DOHH2 (cell line): ENCODE results near the gene DCTN2.
"Not testable (repeated sequence)": the region's sequence is repeated elsewhere in the genome, so short reads cannot be mapped to it uniquely, and the experiment has no call there.

Source experiments
- H3F3A ChIP-seq: fragments of 200-600 bp; sonication (generic), shearing (Covaris generic); 2 replicates; pipeline ENCODE4 v1.6.0; 2016; ENCODE audit warnings: antibody characterized with exemption, mild to moderate bottlenecking; ENCODE audit not compliant: control insufficient read depth, insufficient read depth
- H3K27ac ChIP-seq: fragments of 200-600 bp; sonication (generic); 2 replicates; pipeline ENCODE4 v1.5.1; 2014; ENCODE audit warnings: low read depth, mild to moderate bottlenecking, low read length, moderate library complexity
- H3K27me3 ChIP-seq: fragments of 200-600 bp; sonication (generic); 2 replicates; pipeline ENCODE4 v1.6.1; 2014; ENCODE audit warnings: mild to moderate bottlenecking, low read length, mixed read lengths; ENCODE audit not compliant: control insufficient read depth
- H3K36me3 ChIP-seq: fragments of 200-600 bp; sonication (generic); 2 replicates; pipeline ENCODE4 v1.6.1; 2014; ENCODE audit warnings: mild to moderate bottlenecking, low read length, moderate library complexity, mixed read lengths; ENCODE audit not compliant: control insufficient read depth
- H3K4me1 ChIP-seq: fragments of 200-600 bp; sonication (generic); 2 replicates; pipeline ENCODE4 v1.6.1; 2014; ENCODE audit warnings: mild to moderate bottlenecking, low read length, mixed read lengths; ENCODE audit not compliant: control insufficient read depth
- H3K4me2 ChIP-seq: fragments of 200-600 bp; sonication (generic); 2 replicates; pipeline ENCODE4 v1.6.0; 2014; ENCODE audit warnings: mild to moderate bottlenecking, low read length, moderate library complexity
- H3K4me3 ChIP-seq: fragments of 200-600 bp; sonication (generic); 2 replicates; pipeline ENCODE4 v1.5.1; 2014; ENCODE audit warnings: mild to moderate bottlenecking, low read length, mixed read lengths
- H3K79me2 ChIP-seq: fragments of 200-600 bp; sonication (generic); 2 replicates; pipeline ENCODE4 v1.6.1; 2014; ENCODE audit warnings: mild to moderate bottlenecking, low read length, mixed read lengths; ENCODE audit not compliant: control insufficient read depth
- H3K9me2 ChIP-seq: fragments of 200-600 bp; sonication (generic); replicated peaks from 2 replicates; pipeline ENCODE4 v1.6.1; 2014; ENCODE audit warnings: mild to moderate bottlenecking, low read length, mixed read lengths; ENCODE audit not compliant: control insufficient read depth
- H3K9me3 ChIP-seq: fragments of 200-600 bp; sonication (generic); 2 replicates; pipeline ENCODE4 v1.6.1; 2014; ENCODE audit warnings: antibody characterized with exemption, low read length, mixed read lengths; ENCODE audit not compliant: control insufficient read depth, insufficient read depth
- H4K20me1 ChIP-seq: fragments of 200-600 bp; sonication (generic); 2 replicates; pipeline ENCODE4 v1.6.0; 2014; ENCODE audit warnings: low read depth, mild to moderate bottlenecking, antibody characterized with exemption, low read length, moderate library complexity; ENCODE audit not compliant: control insufficient read depth, insufficient read depth
- EZH2phosphoT487 ChIP-seq: fragments of 200-600 bp; sonication (generic); IDR thresholded peaks from 2 replicates; pipeline ENCODE4 v1.6.1; 2017; ENCODE audit warnings: borderline replicate concordance, mild to moderate bottlenecking, antibody characterized with exemption, low read length, moderate library complexity, mixed read lengths
- TF ChIP-seq, protein P1 (sequence below): fragments of 200-600 bp; sonication (generic); IDR thresholded peaks from one replicate; pipeline ENCODE4 v1.5.1; 2014; ENCODE audit warnings: antibody characterized with exemption, mild to moderate bottlenecking, low read depth, low read length; ENCODE audit not compliant: poor library complexity, severe bottlenecking

The DCTN2 gene

DNA sequence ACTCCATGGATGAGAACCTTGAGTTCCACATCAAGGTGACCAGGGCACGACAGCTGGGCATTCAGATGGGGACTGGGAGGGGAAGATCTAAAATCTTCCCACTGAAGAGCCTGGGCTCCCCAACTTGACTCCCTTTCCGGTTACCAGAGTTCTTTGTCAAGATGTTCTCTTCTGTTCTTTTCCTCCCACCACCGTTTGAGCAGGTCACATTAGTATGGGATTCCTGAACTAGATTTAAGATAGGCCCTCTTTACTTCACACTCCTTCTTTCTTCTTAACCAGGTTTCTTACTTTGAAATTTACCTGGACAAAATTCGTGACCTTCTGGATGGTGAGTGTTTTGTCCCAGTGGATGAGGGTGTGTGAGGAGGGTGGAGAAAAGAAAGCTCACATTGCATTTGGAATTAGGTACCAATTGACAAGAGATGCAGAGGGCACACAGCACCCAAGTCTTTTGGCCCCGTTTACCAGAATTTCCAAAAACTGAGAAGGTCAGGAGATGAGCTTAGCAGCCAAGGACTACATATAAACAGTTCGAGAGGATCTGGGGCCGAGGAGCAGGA is 17.3 kb upstream of the DCTN2 start:
- Histone ChIP-seq H3F3A (no peaks in the 10 kb centered on the region), H3K36me3 (no peaks in the 10 kb centered on the region), H3K79me2 (no peaks in the 10 kb centered on the region), H3K4me1 (no peaks in the 10 kb centered on the region), H3K9me3 (no peaks in the 10 kb centered on the region), H4K20me1 (no peaks in the 10 kb centered on the region), H3K4me3 (no peak overlapping the region), H3K27ac (no peak overlapping the region), H3K9me2 (no peaks in the 10 kb centered on the region), H3K27me3 (peaks cover 18% of the 10 kb centered on the region), H3K4me2 (no peak overlapping the region)
- no peak for TF ChIP-seq EZH2phosphoT487
- TF ChIP-seq, protein P1, sequence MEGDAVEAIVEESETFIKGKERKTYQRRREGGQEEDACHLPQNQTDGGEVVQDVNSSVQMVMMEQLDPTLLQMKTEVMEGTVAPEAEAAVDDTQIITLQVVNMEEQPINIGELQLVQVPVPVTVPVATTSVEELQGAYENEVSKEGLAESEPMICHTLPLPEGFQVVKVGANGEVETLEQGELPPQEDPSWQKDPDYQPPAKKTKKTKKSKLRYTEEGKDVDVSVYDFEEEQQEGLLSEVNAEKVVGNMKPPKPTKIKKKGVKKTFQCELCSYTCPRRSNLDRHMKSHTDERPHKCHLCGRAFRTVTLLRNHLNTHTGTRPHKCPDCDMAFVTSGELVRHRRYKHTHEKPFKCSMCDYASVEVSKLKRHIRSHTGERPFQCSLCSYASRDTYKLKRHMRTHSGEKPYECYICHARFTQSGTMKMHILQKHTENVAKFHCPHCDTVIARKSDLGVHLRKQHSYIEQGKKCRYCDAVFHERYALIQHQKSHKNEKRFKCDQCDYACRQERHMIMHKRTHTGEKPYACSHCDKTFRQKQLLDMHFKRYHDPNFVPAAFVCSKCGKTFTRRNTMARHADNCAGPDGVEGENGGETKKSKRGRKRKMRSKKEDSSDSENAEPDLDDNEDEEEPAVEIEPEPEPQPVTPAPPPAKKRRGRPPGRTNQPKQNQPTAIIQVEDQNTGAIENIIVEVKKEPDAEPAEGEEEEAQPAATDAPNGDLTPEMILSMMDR: no peak

DNA sequence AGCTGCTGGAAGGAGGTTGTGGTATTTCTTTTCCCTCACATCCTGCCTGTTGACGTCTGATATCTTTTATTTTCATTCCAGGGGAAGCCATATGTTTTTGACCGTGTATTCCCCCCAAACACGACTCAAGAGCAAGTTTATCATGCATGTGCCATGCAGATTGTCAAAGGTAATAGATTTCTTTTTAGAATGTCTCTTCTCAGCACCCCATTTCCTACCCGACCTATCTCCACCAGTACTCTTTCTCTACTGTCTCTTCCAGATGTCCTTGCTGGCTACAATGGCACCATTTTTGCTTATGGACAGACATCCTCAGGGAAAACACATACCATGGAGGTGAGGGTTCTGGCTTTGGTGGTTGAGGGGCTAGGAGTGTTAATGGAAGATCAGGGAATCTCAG is 16.4 kb upstream of the DCTN2 start:
- H3K4me3 ChIP-seq: no peak overlapping the region
- no peaks in the 10 kb centered on the region for H3F3A ChIP-seq
- no peaks in the 10 kb centered on the region for H4K20me1 ChIP-seq
- H3K4me1 ChIP-seq: no peaks in the 10 kb centered on the region
- no peaks in the 10 kb centered on the region for H3K79me2 ChIP-seq
- H3K36me3 ChIP-seq: no peaks in the 10 kb centered on the region
- no peaks in the 10 kb centered on the region for H3K9me3 ChIP-seq
- H3K27me3 ChIP-seq: peaks cover 21% of the 10 kb centered on the region
- no peak overlapping the region for H3K4me2 ChIP-seq
- no peak for TF ChIP-seq EZH2phosphoT487
- TF ChIP-seq, protein P1: no peak
- no peak overlapping the region for H3K27ac ChIP-seq
- H3K9me2 ChIP-seq: no peaks in the 10 kb centered on the region

DNA sequence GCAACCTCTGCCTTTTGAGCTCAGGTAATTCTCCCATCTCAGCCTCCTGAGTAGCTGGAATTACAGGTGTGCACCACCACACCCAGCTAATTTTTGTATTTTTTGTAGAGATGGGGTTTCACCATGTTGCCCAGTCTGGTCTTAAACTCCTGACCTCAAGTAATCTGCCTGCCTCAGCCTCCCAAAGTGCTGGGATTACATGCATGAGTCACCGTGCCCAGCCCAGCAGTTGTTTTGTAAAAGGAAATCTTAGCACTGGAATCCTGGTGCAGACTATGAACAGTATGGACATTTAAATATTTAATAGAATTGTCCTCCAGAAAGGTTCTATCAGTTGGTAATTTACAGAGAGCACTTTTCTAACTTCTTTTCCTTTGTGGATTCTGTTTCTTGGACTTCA is 14.1 kb upstream of the DCTN2 start:
- H3K4me3 ChIP-seq, H3F3A ChIP-seq, H3K27ac ChIP-seq, H3K36me3 ChIP-seq, H3K4me1 ChIP-seq, H3K79me2 ChIP-seq, H3K9me3 ChIP-seq, H4K20me1 ChIP-seq, H3K9me2 ChIP-seq, H3K4me2 ChIP-seq: not testable (repeated sequence)
- H3K27me3 ChIP-seq: peaks cover 21% of the 10 kb centered on the region

DNA sequence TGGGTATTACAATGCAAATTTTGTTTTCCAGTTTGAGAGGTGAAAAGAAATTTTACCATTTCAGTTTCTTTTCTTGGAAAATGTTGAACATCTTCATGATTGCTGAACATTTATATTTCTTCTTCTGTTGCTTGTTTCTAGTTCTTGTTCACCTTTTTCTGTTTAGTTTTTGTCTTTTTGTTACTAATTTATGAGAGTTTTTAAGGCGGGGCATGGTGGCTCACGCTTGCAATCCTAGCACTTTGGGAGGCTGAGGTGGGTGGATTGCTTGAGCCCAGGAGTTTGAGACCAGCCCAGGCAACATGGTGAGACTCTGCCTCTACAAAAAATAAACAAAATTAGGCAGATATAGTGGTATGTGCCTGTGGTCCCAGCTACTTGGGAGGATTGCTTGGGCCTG is 13.5 kb upstream of the DCTN2 start:
- H3F3A ChIP-seq: no peaks in the 10 kb centered on the region
- no peaks in the 10 kb centered on the region for H3K36me3 ChIP-seq
- TF ChIP-seq, protein P1: no peak
- no peak for TF ChIP-seq EZH2phosphoT487
- H3K27me3 ChIP-seq: peaks cover 21% of the 10 kb centered on the region
- no peaks in the 10 kb centered on the region for H3K9me3 ChIP-seq
- no peaks in the 10 kb centered on the region for H3K4me1 ChIP-seq
- H3K4me2 ChIP-seq: no peak overlapping the region
- H3K9me2 ChIP-seq: no peaks in the 10 kb centered on the region
- no peaks in the 10 kb centered on the region for H3K79me2 ChIP-seq
- H3K4me3 ChIP-seq: no peak overlapping the region
- H3K27ac ChIP-seq: no peak overlapping the region
- H4K20me1 ChIP-seq: no peaks in the 10 kb centered on the region
